H9 (cell line): ENCODE measurements around the gene ACTBL2. TPM values are rescaled to one million over a fixed set of nuclear protein-coding genes. Genes with fewer than 3 reads are reported as not detected.

Source experiments
- DNase-seq: peaks from one replicate; pipeline ENCODE4 v3.0.0-alpha.2; 2017
- H2AFZ ChIP-seq: one replicate; pipeline ENCODE4 v1.6.1; 2013; ENCODE audit warnings: mild to moderate bottlenecking, low read length, control low read depth, moderate library complexity
- H2AK5ac ChIP-seq: 2 replicates; pipeline ENCODE4 v1.6.1; 2013; ENCODE audit warnings: low read length, control low read depth, mixed read lengths; ENCODE audit not compliant: insufficient read length
- H2BK120ac ChIP-seq: one replicate; pipeline ENCODE4 v1.6.1; 2013; ENCODE audit warnings: low read depth, mild to moderate bottlenecking, low read length, control low read depth, inconsistent platforms; ENCODE audit not compliant: poor library complexity, severe bottlenecking
- H2BK12ac ChIP-seq: 2 replicates; pipeline ENCODE4 v1.6.1; 2013; ENCODE audit warnings: low read length, control low read depth, mixed read lengths, low read depth; ENCODE audit not compliant: insufficient read length
- H2BK15ac ChIP-seq: 2 replicates; pipeline ENCODE4 v1.6.1; 2013; ENCODE audit warnings: low read depth, low read length, control low read depth
- H2BK20ac ChIP-seq: one replicate; pipeline ENCODE4 v1.6.1; 2013; ENCODE audit warnings: low read depth, mild to moderate bottlenecking, low read length, control low read depth, inconsistent platforms; ENCODE audit not compliant: poor library complexity, severe bottlenecking
- H2BK5ac ChIP-seq: 2 replicates; pipeline ENCODE4 v1.6.1; 2013; ENCODE audit warnings: low read length, control low read depth, mixed read lengths; ENCODE audit not compliant: insufficient read length
- H3K14ac ChIP-seq: 2 replicates; pipeline ENCODE4 v1.6.1; 2013; ENCODE audit warnings: low read length, control low read depth; ENCODE audit not compliant: insufficient read depth
- H3K18ac ChIP-seq: 2 replicates; pipeline ENCODE4 v1.6.1; 2013; ENCODE audit warnings: low read depth, mild to moderate bottlenecking, mixed read lengths, low read length, control low read depth; ENCODE audit not compliant: insufficient read length
- H3K23ac ChIP-seq: 2 replicates; pipeline ENCODE4 v1.6.1; 2013; ENCODE audit warnings: low read length, control low read depth, mixed read lengths, low read depth; ENCODE audit not compliant: insufficient read length
- H3K23me2 ChIP-seq: 2 replicates; pipeline ENCODE4 v1.6.1; 2013; ENCODE audit warnings: low read depth, mild to moderate bottlenecking, mixed read lengths, low read length, control low read depth; ENCODE audit not compliant: insufficient read length, poor library complexity, severe bottlenecking
- H3K27ac ChIP-seq: 2 replicates; pipeline ENCODE4 v1.5.1; 2013; ENCODE audit warnings: low read length, control low read depth, mixed read lengths, low read depth; ENCODE audit not compliant: insufficient read length
- H3K27me3 ChIP-seq: 2 replicates; pipeline ENCODE4 v1.6.1; 2013; ENCODE audit warnings: low read length, control low read depth, inconsistent platforms; ENCODE audit not compliant: insufficient read depth
- H3K4ac ChIP-seq: 2 replicates; pipeline ENCODE4 v1.6.1; 2013; ENCODE audit warnings: low read depth, mild to moderate bottlenecking, control low read depth, inconsistent platforms, low read length, moderate library complexity
- H3K4me1 ChIP-seq: 2 replicates; pipeline ENCODE4 v1.6.1; 2013; ENCODE audit warnings: low read length, control low read depth, inconsistent platforms; ENCODE audit not compliant: insufficient read depth
- H3K4me2 ChIP-seq: 2 replicates; pipeline ENCODE4 v1.6.1; 2013; ENCODE audit warnings: low read length, control low read depth, mixed read lengths; ENCODE audit not compliant: insufficient read length, insufficient read depth
- H3K56ac ChIP-seq: 2 replicates; pipeline ENCODE4 v1.6.1; 2013; ENCODE audit warnings: low read depth, mild to moderate bottlenecking, mixed read lengths, low read length, control low read depth; ENCODE audit not compliant: insufficient read length
- H3K79me1 ChIP-seq: 2 replicates; pipeline ENCODE4 v1.6.1; 2013; ENCODE audit warnings: low read depth, mild to moderate bottlenecking, moderate library complexity, low read length, control low read depth, inconsistent platforms; ENCODE audit not compliant: insufficient read depth, poor library complexity, severe bottlenecking
- H3K79me2 ChIP-seq: 2 replicates; pipeline ENCODE4 v1.6.1; 2013; ENCODE audit warnings: low read length, control low read depth, inconsistent platforms; ENCODE audit not compliant: insufficient read depth
- H3K9ac ChIP-seq: 2 replicates; pipeline ENCODE4 v1.6.1; 2013; ENCODE audit warnings: low read length, control low read depth, mixed read lengths; ENCODE audit not compliant: insufficient read length; ENCODE audit errors: extremely low read depth
- H3K9me3 ChIP-seq: one replicate; pipeline ENCODE4 v1.6.1; 2013; ENCODE audit warnings: low read depth, low read length, inconsistent platforms; ENCODE audit not compliant: control insufficient read depth
- H3T11ph ChIP-seq: one replicate; pipeline ENCODE4 v1.6.1; 2013; ENCODE audit warnings: mild to moderate bottlenecking, low read length, control low read depth, inconsistent platforms
- H4K20me1 ChIP-seq: one replicate; pipeline ENCODE4 v1.6.1; 2013; ENCODE audit not compliant: control insufficient read depth, insufficient read length, insufficient read depth
- H4K5ac ChIP-seq: 2 replicates; pipeline ENCODE4 v1.6.1; 2013; ENCODE audit warnings: low read depth, mild to moderate bottlenecking, mixed read lengths, low read length, control low read depth; ENCODE audit not compliant: insufficient read length
- H4K8ac ChIP-seq: replicated peaks from 2 replicates; pipeline ENCODE4 v1.6.1; 2013; ENCODE audit warnings: low read length, control low read depth, mixed read lengths, low read depth; ENCODE audit not compliant: insufficient read length
- H4K91ac ChIP-seq: 2 replicates; pipeline ENCODE4 v1.6.1; 2013; ENCODE audit warnings: low read depth, mild to moderate bottlenecking, moderate library complexity, mixed read lengths, low read length, control low read depth; ENCODE audit not compliant: insufficient read length
- H3K27ac Mint-ChIP-seq, 3 experiments: 2 replicates in 2 of 3; 3 replicates in 1 of 3; pipeline ENCODE4 v1.8.0; 2020 to 2021; ENCODE audit warnings: mixed read lengths in 3 of 3, mild to moderate bottlenecking in 1 of 3, moderate library complexity in 1 of 3
- H3K27me3 Mint-ChIP-seq: 2 replicates; pipeline ENCODE4 v1.8.0; 2021; ENCODE audit warnings: low read depth, mild to moderate bottlenecking, moderate library complexity, mixed read lengths
- H3K36me3 Mint-ChIP-seq, 3 experiments: 2 replicates in 2 of 3; 3 replicates in 1 of 3; pipeline ENCODE4 v1.8.0; 2020 to 2021; ENCODE audit warnings: low read depth in 3 of 3, mixed read lengths in 3 of 3; ENCODE audit not compliant: insufficient read depth in 1 of 3
- H3K4me1 Mint-ChIP-seq, 2 experiments: 2 replicates each; pipeline ENCODE4 v1.8.0; 2020; ENCODE audit warnings: mixed read lengths in 2 of 2
- H3K4me3 Mint-ChIP-seq, 2 experiments: 2 replicates in 1 of 2; 3 replicates in 1 of 2; pipeline ENCODE4 v1.8.0; 2020 to 2021; ENCODE audit warnings: mild to moderate bottlenecking in 2 of 2, mixed read lengths in 2 of 2, moderate library complexity in 1 of 2
- H3K9me3 Mint-ChIP-seq, 2 experiments: 2 replicates in 1 of 2; 3 replicates in 1 of 2; pipeline ENCODE4 v1.8.0; 2020; ENCODE audit warnings: mild to moderate bottlenecking in 2 of 2, mixed read lengths in 2 of 2, moderate library complexity in 1 of 2
- CTCF ChIP-seq: fragments of 200-600 bp; sonication (generic); conservative IDR thresholded peaks from 3 replicates; pipeline ENCODE4 v1.8.0; 2021; ENCODE audit warnings: antibody characterized with exemption, mild to moderate bottlenecking
- WGBS: extraction: QIAGEN DNeasy Blood & Tissue Kit; methylation state at CpG from one replicate; pipeline ENCODE4 v1.1.7; 2013; ENCODE audit warnings: missing lambda C conversion rate, low lambda C conversion rate, mixed read lengths; ENCODE audit not compliant: insufficient read length; ENCODE audit errors: extremely low coverage; 5-methylcytosine and 5-hydroxymethylcytosine counted together
- total RNA-seq: library from RNA; stranded (reverse); gene quantifications from 2 replicates; pipeline ENCODE4 v1.2.1, GENCODE V29; 2021

Gene ACTBL2
- total RNA-seq, 1 experiment from 2014 or later = not detected

GRCh38 chr5:57437976-57438805 lies 44.4 kb downstream of the ACTBL2 start:
- no peaks in the 10 kb centered on the region for H3K27me3 ChIP-seq
- no peak overlapping the region for H2AFZ ChIP-seq
- no peak overlapping the region for H3K4me2 ChIP-seq
- no peak overlapping the region for H3K4ac ChIP-seq
- H3K27ac Mint-ChIP-seq = no peak overlapping the region
- H3K27me3 Mint-ChIP-seq = no peaks in the 10 kb centered on the region
- no peak overlapping the region for H2AK5ac ChIP-seq
- no peaks in the 10 kb centered on the region for H3K36me3 Mint-ChIP-seq
- H2BK120ac ChIP-seq = no peak overlapping the region
- H3K9me3 Mint-ChIP-seq = no peaks in the 10 kb centered on the region
- H3K79me2 ChIP-seq = no peaks in the 10 kb centered on the region
- H2BK5ac ChIP-seq = no peak overlapping the region
- H3K9me3 ChIP-seq = no peaks in the 10 kb centered on the region
- no peaks in the 10 kb centered on the region for H3K79me1 ChIP-seq
- H3K27ac ChIP-seq = no peak overlapping the region
- no CpG with 5 or more reads among the region's 8 CpGs for WGBS
- no peak overlapping the region for H2BK12ac ChIP-seq
- H3K14ac ChIP-seq = no peak overlapping the region
- no peaks in the 10 kb centered on the region for H3K4me1 ChIP-seq
- peaks cover 0 to 3% of the 10 kb centered on the region in 2 experiments; a peak in 1 of 4 replicates for H3K4me1 Mint-ChIP-seq
- TF ChIP-seq CTCF = no peak
- DNase-seq = no peak
- H3T11ph ChIP-seq = no peak overlapping the region
- no peak overlapping the region for H4K5ac ChIP-seq
- no peaks in the 10 kb centered on the region for H3K23me2 ChIP-seq
- H4K20me1 ChIP-seq = no peaks in the 10 kb centered on the region
- H3K18ac ChIP-seq = no peak overlapping the region
- H3K56ac ChIP-seq = no peak overlapping the region
- H3K4me3 Mint-ChIP-seq = no peak overlapping the region
- no peak overlapping the region for H3K23ac ChIP-seq
- no peak overlapping the region for H2BK15ac ChIP-seq
- no peak overlapping the region for H4K8ac ChIP-seq
- no peak overlapping the region for H4K91ac ChIP-seq
- no peak overlapping the region for H2BK20ac ChIP-seq
- H3K9ac ChIP-seq = no peak overlapping the region
